Measurements from ENCODE around the gene SPEG.
"Not testable (repeated sequence)": the region's sequence is repeated elsewhere in the genome, so short reads cannot be mapped to it uniquely, and the experiment has no call there.

SPEG gene

DNA sequence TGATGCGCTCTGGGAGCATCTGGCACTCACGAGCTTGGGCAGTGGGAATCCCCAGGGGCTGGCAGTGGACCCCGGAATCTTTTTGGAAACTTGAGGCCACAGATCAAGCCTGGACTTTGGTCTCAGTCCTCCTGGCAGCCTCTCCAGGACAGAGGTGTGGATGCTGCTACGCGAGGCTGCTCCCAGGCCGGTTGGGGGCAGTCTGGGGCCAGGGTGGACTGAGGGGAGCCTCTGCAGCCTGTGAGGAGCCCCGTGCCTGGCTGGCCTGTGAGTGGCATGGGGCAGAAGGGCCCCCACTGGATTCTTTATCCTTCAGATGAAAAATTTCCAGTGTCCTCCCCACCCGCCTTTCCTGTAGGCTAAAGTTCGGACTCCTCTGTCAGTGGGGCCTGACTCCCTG, 29.2 kb upstream of the SPEG start:
- no peak for DNase-seq

DNA sequence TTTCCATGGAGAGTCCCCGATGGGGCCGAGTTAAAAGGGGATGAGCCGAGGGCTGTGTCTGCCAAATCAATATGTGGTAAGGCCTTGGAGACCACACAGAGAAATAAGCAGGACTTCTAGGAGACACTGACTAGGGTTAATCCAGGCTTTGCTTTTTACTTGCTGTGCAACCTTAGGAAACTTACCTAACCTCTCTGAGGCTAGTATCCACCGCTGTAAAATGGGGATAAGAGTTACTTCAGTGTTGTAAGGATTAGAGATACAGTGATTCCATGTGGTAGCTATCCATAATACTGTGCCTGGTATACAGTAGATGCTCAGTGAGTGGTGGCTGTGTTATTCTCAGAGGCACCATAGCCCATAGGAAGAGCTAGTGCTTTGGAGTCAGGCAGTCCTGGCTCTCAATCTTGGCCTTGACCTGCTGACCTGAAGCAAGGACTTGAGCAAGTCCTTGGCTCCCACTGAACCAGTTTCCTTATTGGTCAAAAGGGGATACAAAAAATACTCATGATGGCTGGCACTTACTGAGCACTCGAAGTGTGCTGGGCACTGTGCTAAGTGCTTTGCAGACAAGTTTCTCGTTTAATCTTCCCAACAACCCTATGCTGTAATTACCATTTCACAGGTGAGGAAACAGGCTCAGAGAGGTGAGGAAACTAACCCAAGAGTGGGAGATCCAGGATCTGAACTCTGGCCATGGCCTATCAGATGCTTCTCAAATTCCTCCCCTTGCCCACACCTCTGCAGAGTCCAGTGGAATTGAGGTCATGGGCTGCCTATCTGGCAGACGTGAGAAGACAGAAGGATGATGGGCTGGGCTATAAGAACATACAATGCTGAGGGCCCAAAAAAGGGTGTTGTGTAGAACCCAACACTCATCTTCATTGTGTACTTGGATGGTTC, 28.4 kb upstream of the SPEG start:
- no peak for DNase-seq

DNA sequence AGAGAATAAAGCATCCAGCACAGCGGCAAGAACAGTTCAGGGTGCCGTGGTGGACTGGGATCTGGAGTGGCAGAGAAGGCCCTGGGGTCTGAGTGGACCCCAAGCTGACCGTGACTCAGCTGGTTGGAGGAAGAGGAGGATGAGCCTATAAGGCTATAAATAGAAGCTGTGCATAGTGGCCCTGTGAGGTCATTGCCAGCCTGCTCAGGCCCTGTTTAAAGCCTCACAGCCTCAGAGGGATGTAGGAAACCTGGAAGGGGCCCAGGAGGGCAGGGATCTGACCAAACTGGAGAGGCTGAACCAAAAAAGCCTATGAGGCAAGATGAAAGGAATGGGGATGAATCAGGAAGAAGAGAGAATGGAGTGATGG, 27.8 kb upstream of the SPEG start:
- DNase-seq = no peak

DNA sequence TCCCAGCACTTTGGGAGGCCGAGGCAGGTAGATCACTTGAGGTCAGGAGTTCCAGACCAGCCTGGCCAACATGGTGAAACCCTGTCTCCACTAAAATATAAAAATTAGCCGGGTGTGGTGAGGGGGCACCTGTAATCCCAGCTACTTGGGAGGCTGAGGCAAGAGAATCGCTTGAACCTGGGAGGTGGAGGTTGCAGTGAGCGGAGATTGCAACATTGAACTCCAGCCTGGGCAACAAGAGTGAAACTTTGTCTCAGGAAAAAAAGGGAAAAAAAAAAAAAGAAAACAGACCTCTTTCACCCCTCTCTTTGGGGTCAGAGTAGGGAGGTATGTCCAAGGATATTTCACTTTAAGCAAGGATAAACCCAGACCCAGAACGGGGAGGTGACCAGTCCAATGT, 27.3 kb upstream of the SPEG start:
- not testable (repeated sequence) for DNase-seq

DNA sequence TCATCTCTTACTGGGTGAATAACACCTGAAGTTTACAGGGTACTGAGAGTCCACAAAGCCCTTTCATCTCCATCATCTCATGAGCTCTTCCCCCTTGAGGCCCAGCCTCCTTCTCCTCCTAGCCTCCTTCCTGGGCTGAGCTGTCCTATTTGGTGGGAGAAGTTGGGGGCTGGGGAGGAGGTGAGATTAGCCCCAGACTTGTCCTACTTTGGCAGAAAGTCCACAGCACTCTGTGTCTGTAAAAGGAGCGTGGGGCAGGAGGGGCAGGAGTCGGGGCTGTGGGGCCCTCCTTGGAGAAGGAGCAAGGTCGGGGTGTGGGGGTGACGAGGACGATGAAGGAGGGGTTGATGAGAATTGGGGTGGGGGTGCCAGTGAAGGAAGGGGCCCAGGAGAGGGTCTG, 26.4 kb upstream of the SPEG start:
- DNase-seq = no peak

DNA sequence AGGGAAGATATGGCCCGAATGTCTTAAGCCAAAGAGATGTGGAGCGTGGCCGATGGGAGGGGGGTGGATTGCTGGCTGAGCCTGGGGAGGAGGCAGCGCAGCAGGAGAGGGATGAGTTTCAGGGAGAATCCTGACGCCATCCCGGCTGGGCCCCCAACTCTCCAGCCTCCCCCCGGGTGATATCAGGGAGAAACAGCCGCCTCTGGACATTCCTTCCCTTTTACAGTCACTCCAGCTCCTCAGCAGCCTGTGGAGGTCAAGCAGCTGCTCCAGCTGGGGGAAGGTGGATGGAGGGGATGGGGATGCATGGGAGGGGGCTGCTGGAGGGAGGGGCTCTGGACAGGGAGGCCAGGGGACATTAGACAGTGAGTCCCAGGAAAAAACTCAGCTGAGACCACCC, 26.0 kb upstream of the SPEG start:
- DNase-seq = no peak

DNA sequence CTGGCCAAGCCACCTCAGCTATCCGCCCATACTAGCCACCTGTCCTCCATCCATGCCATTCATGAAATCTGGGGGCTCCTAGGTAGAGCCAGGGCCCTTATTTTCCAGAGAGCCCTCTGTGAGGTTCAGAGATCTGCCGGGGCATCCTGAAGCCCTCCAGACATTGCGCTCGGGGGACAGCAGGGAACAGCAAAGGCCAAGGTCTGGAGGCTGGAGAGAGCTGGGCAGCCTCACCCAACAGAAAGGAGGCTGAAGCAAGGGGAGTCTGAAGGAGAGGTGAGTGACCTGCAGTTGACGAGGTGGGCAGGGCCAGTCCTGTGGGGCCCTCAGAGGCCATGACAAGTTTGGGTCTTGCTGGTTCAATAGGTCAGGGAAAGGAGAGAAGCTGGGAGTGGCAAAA, 25.0 kb upstream of the SPEG start:
- no peak for DNase-seq

DNA sequence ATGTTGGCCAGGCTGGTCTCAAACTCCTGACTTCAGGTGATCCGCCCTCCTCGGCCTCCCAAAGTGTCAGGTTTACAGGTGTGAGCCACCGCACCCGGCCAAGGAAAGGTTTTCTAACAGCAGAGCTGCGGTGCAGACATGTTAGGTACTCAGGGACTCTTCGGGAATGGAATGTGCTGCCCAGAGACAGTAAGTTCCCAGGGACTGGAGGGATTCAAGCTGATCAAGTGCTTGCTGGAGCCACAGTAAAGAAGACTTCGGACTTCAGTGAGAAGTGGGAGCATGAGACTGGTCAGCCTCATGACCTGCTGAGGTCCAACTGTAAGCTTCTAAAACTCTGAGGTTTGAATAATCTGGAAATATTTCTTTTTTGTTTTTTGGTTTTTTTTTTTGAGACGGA, 24.3 kb upstream of the SPEG start:
- no peak for DNase-seq

DNA sequence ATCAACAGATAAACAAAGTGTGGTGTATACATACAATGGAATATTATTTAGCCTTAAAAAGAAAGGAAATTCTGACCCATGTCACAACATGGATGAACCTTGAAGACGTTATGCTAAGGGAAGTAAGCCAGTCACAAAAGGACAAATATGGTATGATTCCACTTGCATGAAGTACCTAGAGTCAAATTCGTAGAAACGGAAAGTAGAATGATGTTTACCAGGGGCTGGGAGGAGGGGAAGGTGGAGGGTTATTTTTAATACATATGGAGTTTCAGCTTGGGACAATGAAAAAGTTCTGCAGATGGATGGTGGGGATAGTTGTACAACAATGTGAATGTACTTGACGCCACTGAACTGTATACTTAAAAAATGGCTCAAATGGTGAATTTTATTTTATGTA, 19.8 kb upstream of the SPEG start:
- no peak for DNase-seq

DNA sequence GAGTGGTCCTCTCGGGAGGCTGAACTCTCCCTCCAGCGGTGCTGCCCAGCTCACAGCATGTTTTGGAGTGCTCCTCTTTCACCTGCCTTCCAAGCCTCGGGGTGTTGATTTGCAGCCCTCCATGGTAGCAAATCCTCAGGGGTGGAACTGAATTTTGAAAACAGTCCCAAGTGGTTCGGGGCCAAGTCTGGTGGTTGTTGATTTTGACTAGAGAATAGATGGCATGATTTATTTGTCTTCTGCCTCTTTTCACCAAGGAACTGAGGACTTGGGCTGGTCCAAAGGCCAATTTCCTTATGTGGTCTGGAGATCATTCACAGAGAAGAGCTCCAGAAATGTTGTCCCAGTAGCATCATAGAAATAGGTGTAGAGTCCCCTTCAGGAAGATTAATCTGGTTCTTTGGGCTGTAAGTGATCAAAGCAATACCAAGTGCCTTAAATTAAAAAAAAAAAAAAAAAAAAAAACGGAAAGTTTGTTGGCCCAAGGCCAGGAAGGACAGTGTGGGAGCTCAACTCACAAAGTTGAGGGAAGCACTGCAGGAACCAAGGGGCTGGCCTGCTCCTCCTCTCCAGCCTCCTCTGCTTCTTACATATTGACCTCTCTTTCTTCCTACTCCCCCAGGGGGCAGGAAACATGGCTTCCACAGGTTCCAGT, 18.9 kb upstream of the SPEG start:
- DNase-seq = no peak

DNA sequence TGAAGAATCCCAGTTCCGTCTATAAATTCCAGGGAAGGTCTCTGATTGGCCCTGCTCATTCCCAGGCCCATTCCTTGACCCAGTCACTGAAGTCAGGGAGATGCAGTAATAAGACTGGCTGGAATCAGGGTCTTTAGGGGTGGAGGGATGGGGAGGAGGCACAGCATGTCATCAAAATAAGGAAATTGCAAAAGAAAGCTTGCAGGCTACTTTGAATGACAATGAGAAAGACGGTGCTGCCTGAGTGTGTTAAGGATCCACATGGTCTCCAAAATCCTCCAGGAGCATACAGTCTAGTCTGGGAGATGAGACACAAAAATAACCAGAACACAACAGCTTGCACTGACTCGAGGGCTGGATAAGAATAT, 18.4 kb upstream of the SPEG start:
- no peak for DNase-seq

DNA sequence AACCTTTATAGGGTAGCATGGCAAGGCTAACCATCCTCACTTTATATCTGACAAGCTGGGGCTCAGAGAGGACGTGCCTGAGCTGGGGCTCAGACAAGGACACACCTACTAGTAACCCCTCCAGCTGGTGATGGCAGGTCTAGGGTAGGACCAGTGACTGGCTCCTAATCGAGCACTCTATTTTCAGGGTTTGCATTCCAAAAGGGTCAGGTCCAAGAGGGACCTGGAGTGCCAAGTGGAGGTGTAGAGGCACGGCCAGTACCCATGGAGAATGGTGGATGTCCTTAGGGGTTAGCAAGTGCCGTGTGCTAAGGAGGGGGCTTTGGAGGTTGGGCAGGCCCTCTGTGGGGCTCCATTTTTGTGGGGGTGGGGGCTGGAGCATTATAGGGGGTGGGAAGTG, 17.7 kb upstream of the SPEG start:
- no peak for DNase-seq

DNA sequence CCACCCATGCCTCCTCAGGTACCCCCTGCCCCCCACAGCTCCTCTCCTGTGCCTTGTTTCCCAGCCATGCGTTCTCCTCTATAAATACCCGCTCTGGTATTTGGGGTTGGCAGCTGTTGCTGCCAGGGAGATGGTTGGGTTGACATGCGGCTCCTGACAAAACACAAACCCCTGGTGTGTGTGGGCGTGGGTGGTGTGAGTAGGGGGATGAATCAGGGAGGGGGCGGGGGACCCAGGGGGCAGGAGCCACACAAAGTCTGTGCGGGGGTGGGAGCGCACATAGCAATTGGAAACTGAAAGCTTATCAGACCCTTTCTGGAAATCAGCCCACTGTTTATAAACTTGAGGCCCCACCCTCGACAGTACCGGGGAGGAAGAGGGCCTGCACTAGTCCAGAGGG, 17.3 kb upstream of the SPEG start:
- DNase-seq = no peak

DNA sequence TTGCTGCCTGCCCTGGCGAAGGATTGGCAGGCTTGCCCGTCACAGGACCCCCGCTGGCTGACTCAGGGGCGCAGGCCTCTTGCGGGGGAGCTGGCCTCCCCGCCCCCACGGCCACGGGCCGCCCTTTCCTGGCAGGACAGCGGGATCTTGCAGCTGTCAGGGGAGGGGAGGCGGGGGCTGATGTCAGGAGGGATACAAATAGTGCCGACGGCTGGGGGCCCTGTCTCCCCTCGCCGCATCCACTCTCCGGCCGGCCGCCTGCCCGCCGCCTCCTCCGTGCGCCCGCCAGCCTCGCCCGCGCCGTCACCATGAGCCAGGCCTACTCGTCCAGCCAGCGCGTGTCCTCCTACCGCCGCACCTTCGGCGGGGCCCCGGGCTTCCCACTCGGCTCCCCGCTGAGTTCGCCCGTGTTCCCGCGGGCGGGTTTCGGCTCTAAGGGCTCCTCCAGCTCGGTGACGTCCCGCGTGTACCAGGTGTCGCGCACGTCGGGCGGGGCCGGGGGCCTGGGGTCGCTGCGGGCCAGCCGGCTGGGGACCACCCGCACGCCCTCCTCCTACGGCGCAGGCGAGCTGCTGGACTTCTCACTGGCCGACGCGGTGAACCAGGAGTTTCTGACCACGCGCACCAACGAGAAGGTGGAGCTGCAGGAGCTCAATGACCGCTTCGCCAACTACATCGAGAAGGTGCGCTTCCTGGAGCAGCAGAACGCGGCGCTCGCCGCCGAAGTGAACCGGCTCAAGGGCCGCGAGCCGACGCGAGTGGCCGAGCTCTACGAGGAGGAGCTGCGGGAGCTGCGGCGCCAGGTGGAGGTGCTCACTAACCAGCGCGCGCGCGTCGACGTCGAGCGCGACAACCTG, 16.3 kb upstream of the SPEG start, which contains the start of gene DES:
Gene DES, plus strand, starts transcription at position 223 of the 857 bp plus-strand sequence. Its CDS starts 86 bp downstream, at position 309.
- DNase-seq = peak; percentile 73

DNA sequence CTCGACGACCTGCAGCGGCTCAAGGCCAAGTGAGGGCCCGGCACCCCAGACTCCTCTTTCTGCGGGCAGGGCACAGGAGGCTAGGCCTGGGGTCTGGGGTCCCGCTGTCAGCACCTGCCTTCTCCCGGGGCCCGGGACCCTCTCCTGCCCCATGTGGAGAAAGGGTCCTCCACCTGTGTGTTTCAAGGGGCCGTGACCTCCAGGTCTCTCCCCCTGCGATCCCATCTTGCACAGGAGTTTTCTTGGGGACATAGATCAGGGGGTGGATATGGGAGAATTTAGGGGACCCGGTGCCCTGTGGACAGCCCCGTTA, 15.7 kb upstream of the SPEG start:
- DNase-seq = no peak

DNA sequence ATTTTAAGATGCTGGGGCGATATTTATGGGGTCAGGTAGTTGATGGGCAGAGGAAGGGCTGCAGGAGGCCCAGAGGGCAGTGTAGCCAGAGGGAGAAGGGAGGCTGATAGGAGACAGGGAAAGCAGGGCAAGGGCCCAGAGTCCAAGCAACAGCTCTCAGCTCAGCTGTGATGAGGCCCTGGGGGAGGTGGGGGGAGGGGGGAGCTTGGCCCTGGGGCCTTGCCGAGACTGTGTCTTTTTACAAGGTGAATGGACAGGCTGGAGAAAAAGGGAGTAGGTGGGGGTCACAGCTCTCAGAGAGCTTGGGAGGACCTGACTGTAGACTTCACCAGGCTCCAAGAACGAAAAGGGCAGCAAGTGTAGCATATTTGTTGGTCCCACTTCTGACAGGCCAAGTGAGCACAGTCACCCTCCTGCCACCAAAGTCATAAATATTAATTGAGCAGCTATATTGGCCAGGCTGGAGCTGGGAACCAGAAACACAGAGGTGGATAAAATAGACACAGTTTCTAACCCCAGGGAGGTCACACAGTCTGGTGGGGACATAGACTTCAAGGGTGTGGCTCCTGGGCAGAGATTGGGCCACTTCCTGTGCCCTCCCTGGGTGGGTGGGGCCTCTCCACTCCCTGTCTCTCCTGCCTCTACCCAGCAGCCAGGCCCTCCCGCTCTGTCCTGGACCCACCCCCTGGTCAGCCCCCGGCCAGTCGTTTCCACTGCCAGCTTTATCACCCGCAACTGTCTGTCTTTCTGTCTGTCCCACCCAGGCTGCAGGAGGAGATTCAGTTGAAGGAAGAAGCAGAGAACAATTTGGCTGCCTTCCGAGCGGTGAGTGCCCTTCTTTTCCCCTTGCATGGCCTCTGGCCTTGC, 15.1 kb upstream of the SPEG start:
- DNase-seq = peak; percentile 30

DNA sequence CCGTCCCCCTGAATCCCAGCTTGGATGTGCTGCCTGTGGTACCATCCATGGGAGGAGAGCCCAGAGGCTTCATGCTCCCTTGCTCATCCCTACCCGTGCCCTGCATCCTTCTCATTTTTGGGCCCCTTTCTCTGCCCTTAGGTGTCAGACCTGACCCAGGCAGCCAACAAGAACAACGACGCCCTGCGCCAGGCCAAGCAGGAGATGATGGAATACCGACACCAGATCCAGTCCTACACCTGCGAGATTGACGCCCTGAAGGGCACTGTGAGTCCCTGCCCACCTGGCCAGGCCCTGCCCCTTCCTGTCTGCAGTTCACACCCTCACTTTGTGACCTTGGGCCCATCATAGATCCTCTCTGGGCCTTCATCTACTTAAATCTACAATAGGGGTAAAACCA, 14.0 kb upstream of the SPEG start:
- peak; percentile 13 for DNase-seq

DNA sequence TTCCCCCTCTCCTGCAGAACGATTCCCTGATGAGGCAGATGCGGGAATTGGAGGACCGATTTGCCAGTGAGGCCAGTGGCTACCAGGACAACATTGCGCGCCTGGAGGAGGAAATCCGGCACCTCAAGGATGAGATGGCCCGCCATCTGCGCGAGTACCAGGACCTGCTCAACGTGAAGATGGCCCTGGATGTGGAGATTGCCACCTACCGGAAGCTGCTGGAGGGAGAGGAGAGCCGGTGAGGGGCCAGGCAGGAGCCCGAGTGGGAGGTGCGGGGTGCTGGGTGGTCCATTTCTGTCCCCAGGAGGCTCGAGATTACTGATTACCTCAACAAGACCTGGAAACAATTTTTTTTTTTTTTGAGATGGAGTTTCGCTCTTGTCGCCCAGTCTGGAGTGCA, 13.3 kb upstream of the SPEG start:
- peak; percentile 21 for DNase-seq

DNA sequence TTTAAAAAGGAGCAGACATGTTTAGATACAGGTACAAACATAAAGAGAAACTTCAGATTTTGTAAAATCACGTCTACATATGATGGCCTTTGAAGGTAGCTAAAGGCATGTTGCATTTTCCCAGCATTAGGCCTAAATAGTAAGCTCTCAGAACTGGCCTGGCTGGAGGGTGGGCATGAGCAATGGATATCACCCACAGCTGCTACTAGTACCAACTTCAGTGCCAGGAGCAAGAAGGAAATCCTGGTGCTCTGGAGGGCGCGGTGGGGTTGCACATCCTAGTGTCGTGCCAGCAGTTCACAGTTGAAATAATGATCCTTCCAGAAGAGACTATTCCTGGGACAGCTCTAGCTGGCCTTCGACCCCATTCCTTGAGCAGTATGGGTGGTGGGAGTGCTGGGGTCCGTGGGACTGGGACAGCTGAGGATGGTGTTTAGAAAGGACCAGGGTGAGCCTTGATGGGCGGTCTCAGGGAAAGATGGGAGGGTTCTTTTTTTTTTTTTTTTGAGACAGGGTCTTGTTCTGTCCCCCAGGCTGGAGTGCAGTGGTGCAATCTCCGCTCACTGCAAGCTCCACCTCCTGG, 11.6 kb upstream of the SPEG start:
- peak; percentile 37 for DNase-seq

DNA sequence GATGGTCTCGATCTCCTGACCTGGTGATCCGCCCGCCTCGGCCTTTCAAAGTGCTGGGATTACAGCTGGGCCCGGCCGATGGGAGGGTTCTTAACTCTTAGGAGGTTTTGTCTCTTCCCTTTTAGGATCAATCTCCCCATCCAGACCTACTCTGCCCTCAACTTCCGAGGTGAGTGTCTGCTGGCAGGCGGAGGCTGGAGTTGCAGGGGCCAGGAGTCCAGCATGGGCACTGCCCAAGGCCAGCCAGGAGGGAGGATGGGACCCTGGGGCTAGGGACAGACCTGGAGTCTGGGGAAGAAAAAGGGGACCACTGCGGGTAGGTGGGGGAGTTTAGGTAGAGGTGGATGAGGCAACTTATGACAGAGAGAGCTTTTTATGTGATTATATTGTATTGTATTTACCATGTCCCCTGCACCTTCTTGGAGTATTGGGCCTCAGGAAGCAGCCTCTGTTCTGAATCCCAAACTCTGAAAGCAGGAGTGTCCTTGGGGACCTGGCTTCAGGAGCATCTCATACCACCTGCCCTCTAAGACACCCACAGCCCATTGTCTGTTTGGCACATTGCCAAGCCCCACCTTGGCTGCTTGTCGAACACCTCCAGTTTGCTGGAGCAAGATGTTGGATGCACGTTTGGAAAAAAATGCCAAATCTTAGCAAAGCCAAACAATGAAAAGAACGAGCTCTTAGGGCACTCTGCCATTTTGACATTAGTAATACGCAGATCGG, 10.8 kb upstream of the SPEG start:
- DNase-seq = peak; percentile 49

DNA sequence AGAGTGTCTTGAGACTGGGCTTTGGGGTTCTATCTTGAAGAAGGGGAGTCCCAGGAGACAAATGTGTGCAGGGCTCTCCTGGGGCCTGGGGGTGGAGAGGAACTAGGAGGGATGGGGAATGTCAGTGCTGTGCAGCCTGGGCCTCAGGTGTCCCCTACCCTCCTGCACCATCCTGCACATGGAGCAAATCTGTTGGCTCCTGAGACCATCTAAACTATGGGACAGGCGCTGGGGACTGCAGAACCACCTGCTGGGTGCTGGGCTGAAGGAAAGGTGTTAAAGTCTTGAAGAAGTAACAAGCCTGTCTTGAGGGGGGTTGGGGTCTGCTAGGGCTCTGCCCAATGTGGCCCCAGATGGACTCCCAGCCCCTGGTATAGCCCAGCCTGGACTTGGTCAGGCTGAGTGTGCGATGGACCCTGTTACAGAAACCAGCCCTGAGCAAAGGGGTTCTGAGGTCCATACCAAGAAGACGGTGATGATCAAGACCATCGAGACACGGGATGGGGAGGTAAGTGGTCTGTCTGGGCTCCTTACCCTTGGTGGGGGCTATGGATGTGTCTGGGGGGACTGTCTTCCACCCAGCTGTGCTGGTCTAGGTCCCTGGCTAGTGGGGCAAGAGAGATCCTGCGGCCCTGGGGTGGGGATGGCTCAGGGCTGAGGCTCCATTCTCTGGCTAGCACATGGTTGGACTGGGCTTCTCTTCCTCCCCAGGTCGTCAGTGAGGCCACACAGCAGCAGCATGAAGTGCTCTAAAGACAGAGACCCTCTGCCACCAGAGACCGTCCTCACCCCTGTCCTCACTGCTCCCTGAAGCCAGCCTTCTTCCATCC, 9.2 kb upstream of the SPEG start:
- DNase-seq = peak; percentile 35
